SU-DHL-6 (cell line): ENCODE measurements around the gene DSCAML1.

Experiments used
- CTCF ChIP-seq: fragments of 200-600 bp; sonication (generic); IDR thresholded peaks from one replicate; pipeline ENCODE4 v1.5.1; 2017; ENCODE audit warnings: antibody characterized with exemption, mild to moderate bottlenecking, low read length, moderate library complexity; ENCODE audit not compliant: insufficient read depth, poor library complexity, severe bottlenecking
- EZH2phosphoT487 ChIP-seq: fragments of 200-600 bp; sonication (generic), shearing (Covaris generic); conservative IDR thresholded peaks from 2 replicates; pipeline ENCODE4 v1.6.1; 2018; ENCODE audit warnings: mild to moderate bottlenecking, antibody characterized with exemption, low read length, moderate library complexity, mixed read lengths

- TF ChIP-seq CTCF = no peak
- TF ChIP-seq EZH2phosphoT487 = no peak
Observed at GRCh38 chr11:117535850-117536411, 261.1 kb downstream of the DSCAML1 start.
